HEK293 (cell line): Measurements from ENCODE around the gene NAPSA.

ENCODE experiments used
- CTCF ChIA-PET: fragments of 350-600 bp; formaldehyde crosslinking; extraction: SDS; loops from one replicate; lab custom pipeline; 2021; ENCODE audit warnings: antibody characterized with exemption; lab: Yijun Ruan, JAX
- POLR2A ChIA-PET: fragments of 300-600 bp; formaldehyde crosslinking; extraction: SDS; loops from one replicate; lab custom pipeline; 2020; ENCODE audit warnings: antibody characterized with exemption, inconsistent platforms; lab: Yijun Ruan, JAX
- H3K27ac ChIP-seq: fragments of 200-500 bp; sonication (Bioruptor generic); 2 replicates; pipeline ENCODE4 v1.5.1; 2014; ENCODE audit warnings: low read depth, low read length, control low read depth, inconsistent platforms; ENCODE audit errors: extremely low read depth
- H3K36me3 ChIP-seq, 2 experiments: fragments of 200-500 bp in 1 of 2; sonication (Bioruptor generic) in 1 of 2; 1 replicate in 1 of 2; 2 replicates in 1 of 2; pipeline ENCODE4 v1.5.1; 2014 to 2017; ENCODE audit warnings: inconsistent platforms in 2 of 2, low read length in 2 of 2; ENCODE audit not compliant: control insufficient read depth in 2 of 2, insufficient read depth in 1 of 2
- H3K4me1 ChIP-seq: fragments of 200-500 bp; sonication (Bioruptor generic); 2 replicates; pipeline ENCODE4 v1.5.1; 2014; ENCODE audit warnings: mild to moderate bottlenecking, low read length, inconsistent platforms; ENCODE audit not compliant: control insufficient read depth, insufficient read depth
- H3K4me3 ChIP-seq: 2 replicates; pipeline ENCODE4 v1.5.1; 2011; ENCODE audit warnings: low read depth, mild to moderate bottlenecking, control low read depth, low read length, moderate library complexity
- H3K9me3 ChIP-seq: fragments of 200-500 bp; sonication (Bioruptor generic); 2 replicates; pipeline ENCODE4 v1.5.1; 2014; ENCODE audit warnings: low read depth, low read length, inconsistent platforms; ENCODE audit not compliant: control insufficient read depth, insufficient read depth
- ELK4 ChIP-seq: IDR thresholded peaks from 2 replicates; pipeline ENCODE4 v1.6.1; 2011; ENCODE audit warnings: mild to moderate bottlenecking, low read depth, low read length, borderline replicate concordance
- GLI2 ChIP-seq: fragments of 450-650 bp; formaldehyde crosslinking; IDR thresholded peaks from 2 replicates; pipeline ENCODE4; 2017; ENCODE audit warnings: missing biosample characterization, missing genetic modification characterization, low read depth, borderline replicate concordance
- GLIS2 ChIP-seq: fragments of 450-650 bp; formaldehyde crosslinking; IDR thresholded peaks from 2 replicates; pipeline ENCODE4 v1.5.1; 2016; ENCODE audit warnings: missing biosample characterization, missing genetic modification characterization
- HIC1 ChIP-seq: fragments of 450-650 bp; formaldehyde crosslinking; IDR thresholded peaks from 2 replicates; pipeline ENCODE4 v1.5.1; 2016; ENCODE audit warnings: missing biosample characterization, missing genetic modification characterization
- INSM2 ChIP-seq: fragments of 450-650 bp; formaldehyde crosslinking; IDR thresholded peaks from 2 replicates; pipeline ENCODE4 v1.5.1; 2016; ENCODE audit warnings: missing biosample characterization, missing genetic modification characterization
- KLF1 ChIP-seq: fragments of 450-650 bp; formaldehyde crosslinking; IDR thresholded peaks from 2 replicates; pipeline ENCODE4 v1.5.1; 2016; ENCODE audit warnings: missing biosample characterization, missing genetic modification characterization
- KLF7 ChIP-seq: fragments of 450-650 bp; formaldehyde crosslinking; IDR thresholded peaks from 2 replicates; pipeline ENCODE4 v1.5.1; 2016; ENCODE audit warnings: missing biosample characterization, missing genetic modification characterization, borderline replicate concordance
- MYNN ChIP-seq: fragments of 450-650 bp; formaldehyde crosslinking; IDR thresholded peaks from 2 replicates; pipeline ENCODE4 v1.5.1; 2016; ENCODE audit warnings: missing biosample characterization, missing genetic modification characterization, borderline replicate concordance
- RBAK ChIP-seq: fragments of 450-650 bp; formaldehyde crosslinking; IDR thresholded peaks from 2 replicates; pipeline ENCODE4 v1.5.1; 2016; ENCODE audit warnings: missing biosample characterization, missing genetic modification characterization
- ZFP69B ChIP-seq: fragments of 450-650 bp; formaldehyde crosslinking; IDR thresholded peaks from 2 replicates; pipeline ENCODE4 v1.5.1; 2016; ENCODE audit warnings: missing biosample characterization, missing genetic modification characterization
- ZNF10 ChIP-seq: fragments of 450-650 bp; formaldehyde crosslinking; IDR thresholded peaks from 2 replicates; pipeline ENCODE4 v1.5.1; 2017; ENCODE audit warnings: missing biosample characterization, missing genetic modification characterization
- ZNF157 ChIP-seq: fragments of 450-650 bp; formaldehyde crosslinking; IDR thresholded peaks from 2 replicates; pipeline ENCODE4 v1.5.1; 2016; ENCODE audit warnings: missing biosample characterization, missing genetic modification characterization
- ZNF18 ChIP-seq: fragments of 450-650 bp; formaldehyde crosslinking; IDR thresholded peaks from 2 replicates; pipeline ENCODE4 v1.5.1; 2016; ENCODE audit warnings: missing biosample characterization, missing genetic modification characterization
- ZNF274 ChIP-seq, 2 experiments: fragments of 200-500 bp in 1 of 2; fragments of 450-650 bp in 1 of 2; sonication (Bioruptor generic) in 1 of 2; formaldehyde crosslinking in 1 of 2; IDR thresholded peaks; 2 replicates each; pipeline versions ENCODE4 v1.5.1 to v1.6.1; 2014 to 2016; ENCODE audit warnings: borderline replicate concordance in 1 of 2, inconsistent platforms in 1 of 2, low read length in 1 of 2, missing biosample characterization in 1 of 2, missing genetic modification characterization in 1 of 2
- ZNF311 ChIP-seq: fragments of 450-650 bp; formaldehyde crosslinking; IDR thresholded peaks from 2 replicates; pipeline ENCODE4 v1.5.1; 2017; ENCODE audit warnings: missing biosample characterization, missing genetic modification characterization, borderline replicate concordance
- ZNF366 ChIP-seq: fragments of 450-650 bp; formaldehyde crosslinking; conservative IDR thresholded peaks from 2 replicates; pipeline ENCODE4 v1.5.1; 2016; ENCODE audit warnings: missing biosample characterization, missing genetic modification characterization
- ZNF639 ChIP-seq: fragments of 450-650 bp; formaldehyde crosslinking; IDR thresholded peaks from 2 replicates; pipeline ENCODE4 v1.5.1; 2016; ENCODE audit warnings: missing biosample characterization, missing genetic modification characterization
- ZNF654 ChIP-seq: fragments of 450-650 bp; formaldehyde crosslinking; IDR thresholded peaks from 2 replicates; pipeline ENCODE4 v1.5.1; 2016; ENCODE audit warnings: low read depth, missing biosample characterization, missing genetic modification characterization
- ZNF692 ChIP-seq: fragments of 450-650 bp; formaldehyde crosslinking; IDR thresholded peaks from 2 replicates; pipeline ENCODE4 v1.5.1; 2016; ENCODE audit warnings: missing biosample characterization, missing genetic modification characterization
- ZSCAN30 ChIP-seq: fragments of 450-650 bp; IDR thresholded peaks from 2 replicates; pipeline ENCODE4 v1.5.1; 2018; ENCODE audit warnings: missing biosample characterization, mild to moderate bottlenecking, missing genetic modification characterization, moderate library complexity

The NAPSA gene

GRCh38 chr19:50383001-50383851, 17.8 kb upstream of the NAPSA start (continued):
- TF ChIP-seq MYNN (no peak), ZNF311 (tag by site-specific recombination) (no peak), HIC1 (tag by site-specific recombination) (no peak), ZNF157 (tag by site-specific recombination) (no peak), ZSCAN30 (tag by site-specific recombination) (no peak), GLIS2 (tag by site-specific recombination) (no peak)

GRCh38 chr19:50381881-50382729, 16.7 kb upstream of the NAPSA start:
- CTCF ChIA-PET = interaction anchor here (0.5 kb wide), 1 partner anchor 340 kb away, joined by 4 read pairs; no protein-coding TSS in a partner anchor
- Histone ChIP-seq H3K4me3 (no peak overlapping the region), H3K4me1 (0 out of 2 replicates have a peak, but pooled peaks cover 2% of the 10 kb centered on the region), H3K27ac (no peak overlapping the region), H3K9me3 (no peaks in the 10 kb centered on the region), H3K36me3 (peaks cover 16 to 66% of the 10 kb centered on the region in 2 experiments)
- POLR2A ChIA-PET = no interaction called here
- peak; percentile 62; the same call in 1 of the 2 replicates for TF ChIP-seq ZFP69B (tag by site-specific recombination)
- peak; percentile 59; the same call in 1 of the 2 replicates for TF ChIP-seq ZNF692
- peak; percentile 41; the same call in 1 of the 2 replicates for TF ChIP-seq KLF1
- peak; percentile 38; the same call in 1 of the 2 replicates for TF ChIP-seq ZNF10 (tag by site-specific recombination)
- TF ChIP-seq RBAK (tag by site-specific recombination) = no peak

- peaks cover 11 to 53% of the 10 kb centered on the region in 2 experiments for H3K36me3 ChIP-seq
- H3K4me1 ChIP-seq = 0 out of 2 replicates have a peak, but pooled peaks cover 2% of the 10 kb centered on the region
- ChIA-PET POLR2A (no interaction called here), CTCF (no interaction called here)
- no peaks in the 10 kb centered on the region for H3K9me3 ChIP-seq
- no peak overlapping the region for H3K4me3 ChIP-seq
- H3K27ac ChIP-seq = no peak overlapping the region
- no peak for TF ChIP-seq KLF7 (tag by site-specific recombination)
- TF ChIP-seq GLI2 = no peak
- no peak for TF ChIP-seq ZNF639 (tag by site-specific recombination)
- no peak for TF ChIP-seq INSM2 (tag by site-specific recombination)
- TF ChIP-seq ZNF366 (tag by site-specific recombination) = no peak
- TF ChIP-seq ZNF18 (tag by site-specific recombination) = no peak
- TF ChIP-seq ELK4 = no peak
- no peak for TF ChIP-seq ZNF274 (IDR thresholded peaks at IDR 0.05; ENCODE audit: low read length)
- no peak for TF ChIP-seq ZNF274 (tag by site-specific recombination; IDR thresholded peaks at IDR 0.05; ENCODE audit: borderline replicate concordance)
- no peak for TF ChIP-seq ZNF654 (tag by site-specific recombination)
Measured at GRCh38 chr19:50380751-50381151, 15.3 kb upstream of the NAPSA start.
